Esophagus muscularis mucosa (tissue), 4 donors: ENCODE data around the gene TMEM271. TPM values are rescaled to one million over a fixed set of nuclear protein-coding genes. Genes with fewer than 3 reads are reported as not detected.

Source experiments
- DNase-seq: peaks from one replicate; pipeline ENCODE4 v3.0.0-alpha.2; 2017; ENCODE audit errors: extremely low spot score
- H3K27ac ChIP-seq, 4 donors: fragments of 200-600 bp; sonication (generic); replicated peaks in 1 of 4; 1 replicate in 3 of 4; 2 replicates in 1 of 4; pipeline ENCODE4 v1.5.1; 2016 to 2019; ENCODE audit warnings: mild to moderate bottlenecking in 1 of 4
- H3K27me3 ChIP-seq, 4 donors: fragments of 200-600 bp; sonication (generic); one replicate each; pipeline versions ENCODE4 v1.5.1 to v1.6.0; 2016 to 2019
- H3K36me3 ChIP-seq, 4 donors: fragments of 200-600 bp; sonication (generic); one replicate each; pipeline ENCODE4 v1.5.1; 2016 to 2019
- H3K4me1 ChIP-seq, 4 donors: fragments of 200-600 bp; sonication (generic); one replicate each; pipeline ENCODE4 v1.5.1; 2016 to 2019
- H3K4me3 ChIP-seq, 4 donors: fragments of 200-600 bp; sonication (generic); 1 replicate in 2 of 4; 2 replicates in 2 of 4; pipeline ENCODE4 v1.5.1; 2016 to 2019; ENCODE audit warnings: mild to moderate bottlenecking in 4 of 4, moderate library complexity in 1 of 4
- H3K9me3 ChIP-seq, 4 donors: fragments of 200-600 bp; sonication (generic); 1 replicate in 3 of 4; 2 replicates in 1 of 4; pipeline ENCODE4 v1.5.1; 2016 to 2019
- EP300 ChIP-seq: sonication (generic); formaldehyde crosslinking; IDR thresholded peaks from one replicate; pipeline ENCODE4 v1.6.1; 2017; ENCODE audit warnings: antibody characterized with exemption
- POLR2A ChIP-seq: fragments of 450-650 bp; IDR thresholded peaks from one replicate; pipeline ENCODE4 v1.6.1; 2017; ENCODE audit warnings: antibody characterized with exemption, moderate library complexity, mild to moderate bottlenecking, low read depth
- POLR2AphosphoS5 ChIP-seq, 2 donors: sonication (generic); formaldehyde crosslinking; IDR thresholded peaks; one replicate each; pipeline ENCODE4 v1.6.1; 2017; ENCODE audit warnings: antibody characterized with exemption in 2 of 2
- WGBS: methylation state at CpG from one replicate; pipeline ENCODE4 v1.1.5; 2018; 5-methylcytosine and 5-hydroxymethylcytosine counted together
- intact Hi-C: fragments of 100-400 bp; cut with DNase I; formaldehyde crosslinking; loops from one replicate; pipeline ENCODE4 v1.15.1; 2023
- total RNA-seq, 4 donors: library from RNA; depleted of rRNA; stranded (reverse); fragments of >200 nt; gene quantifications; one replicate each; pipeline versions ENCODE4 v1.1.0 to v1.2.1, GENCODE V29; 2016
- TF ChIP-seq, protein P1 (sequence below), 3 experiments: fragments of 200-600 bp in 2 of 3; fragments of 450-650 bp in 1 of 3; sonication (generic) in 2 of 3; IDR thresholded peaks; one replicate each; pipeline ENCODE4 v1.5.1; 2017 to 2019; ENCODE audit warnings: antibody characterized with exemption in 3 of 3, mild to moderate bottlenecking in 2 of 3, moderate library complexity in 1 of 3

The TMEM271 gene
- total RNA-seq, 4 donors from 2014 or later = 0.19 to 0.34 TPM; not detected in 2

DNA sequence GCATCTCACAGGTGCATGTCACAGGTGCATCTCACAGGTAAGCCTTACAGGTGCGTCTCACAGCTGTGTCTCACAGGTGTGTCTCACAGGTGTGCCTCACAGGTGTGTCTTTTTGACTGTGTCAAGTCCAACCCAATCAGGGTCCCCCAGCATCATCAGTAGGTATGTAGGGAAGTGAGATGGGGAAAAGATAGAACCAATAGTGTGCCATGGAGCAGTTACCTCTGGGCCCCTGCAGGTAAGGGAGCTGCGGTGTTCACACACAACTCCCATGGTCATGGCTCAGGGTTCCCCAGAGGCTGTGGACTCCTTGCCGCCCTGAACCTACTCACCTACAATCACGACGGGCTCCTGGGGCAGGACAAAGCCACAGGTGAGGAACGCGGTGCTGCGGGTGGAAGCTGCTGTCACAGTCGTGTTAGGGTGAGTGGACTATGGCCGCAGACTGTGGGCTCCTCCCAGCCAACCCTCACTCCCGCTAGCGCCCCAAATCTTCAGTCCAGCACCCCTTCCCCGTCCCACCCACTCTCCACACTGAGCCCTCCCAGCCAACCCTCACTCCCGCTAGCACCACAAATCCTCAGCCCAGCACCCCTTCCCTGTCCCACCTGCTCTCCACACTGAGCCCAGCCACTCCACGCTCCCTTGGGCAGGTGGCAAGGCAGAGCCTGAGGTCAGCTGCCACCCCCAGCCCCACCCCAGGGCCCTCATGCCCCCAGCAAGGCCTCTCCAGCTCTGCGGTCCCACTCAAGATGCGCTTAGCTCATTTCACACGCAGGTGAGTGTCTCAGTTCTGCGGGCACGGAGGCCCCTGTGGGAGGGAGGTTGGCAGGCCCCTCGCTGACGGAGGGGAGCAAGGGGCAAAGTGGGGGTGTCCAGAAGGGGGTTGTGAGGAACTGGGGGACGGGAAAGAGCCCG, 47.2 kb upstream of the TMEM271 start:
- Histone ChIP-seq H3K27ac (no peak overlapping the region), H3K4me1 (no peaks in the 10 kb centered on the region), H3K36me3 (no peaks in the 10 kb centered on the region), H3K4me3 (no peak overlapping the region), H3K9me3 (no peaks in the 10 kb centered on the region), H3K27me3 (peaks cover 0 to 73% (median 0%) of the 10 kb centered on the region in 4 donors)
- no peak for TF ChIP-seq POLR2AphosphoS5 (IDR thresholded peaks at IDR 0.05)
- TF ChIP-seq EP300 = no peak
- no peak for TF ChIP-seq POLR2A
- TF ChIP-seq, protein P1, sequence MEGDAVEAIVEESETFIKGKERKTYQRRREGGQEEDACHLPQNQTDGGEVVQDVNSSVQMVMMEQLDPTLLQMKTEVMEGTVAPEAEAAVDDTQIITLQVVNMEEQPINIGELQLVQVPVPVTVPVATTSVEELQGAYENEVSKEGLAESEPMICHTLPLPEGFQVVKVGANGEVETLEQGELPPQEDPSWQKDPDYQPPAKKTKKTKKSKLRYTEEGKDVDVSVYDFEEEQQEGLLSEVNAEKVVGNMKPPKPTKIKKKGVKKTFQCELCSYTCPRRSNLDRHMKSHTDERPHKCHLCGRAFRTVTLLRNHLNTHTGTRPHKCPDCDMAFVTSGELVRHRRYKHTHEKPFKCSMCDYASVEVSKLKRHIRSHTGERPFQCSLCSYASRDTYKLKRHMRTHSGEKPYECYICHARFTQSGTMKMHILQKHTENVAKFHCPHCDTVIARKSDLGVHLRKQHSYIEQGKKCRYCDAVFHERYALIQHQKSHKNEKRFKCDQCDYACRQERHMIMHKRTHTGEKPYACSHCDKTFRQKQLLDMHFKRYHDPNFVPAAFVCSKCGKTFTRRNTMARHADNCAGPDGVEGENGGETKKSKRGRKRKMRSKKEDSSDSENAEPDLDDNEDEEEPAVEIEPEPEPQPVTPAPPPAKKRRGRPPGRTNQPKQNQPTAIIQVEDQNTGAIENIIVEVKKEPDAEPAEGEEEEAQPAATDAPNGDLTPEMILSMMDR (IDR thresholded peaks at IDR 0.05) = no peak
- intact Hi-C loops = no loop called here
- DNase-seq = no peak
- WGBS = 83% methylated on average over 24 of the region's 24 CpGs

DNA sequence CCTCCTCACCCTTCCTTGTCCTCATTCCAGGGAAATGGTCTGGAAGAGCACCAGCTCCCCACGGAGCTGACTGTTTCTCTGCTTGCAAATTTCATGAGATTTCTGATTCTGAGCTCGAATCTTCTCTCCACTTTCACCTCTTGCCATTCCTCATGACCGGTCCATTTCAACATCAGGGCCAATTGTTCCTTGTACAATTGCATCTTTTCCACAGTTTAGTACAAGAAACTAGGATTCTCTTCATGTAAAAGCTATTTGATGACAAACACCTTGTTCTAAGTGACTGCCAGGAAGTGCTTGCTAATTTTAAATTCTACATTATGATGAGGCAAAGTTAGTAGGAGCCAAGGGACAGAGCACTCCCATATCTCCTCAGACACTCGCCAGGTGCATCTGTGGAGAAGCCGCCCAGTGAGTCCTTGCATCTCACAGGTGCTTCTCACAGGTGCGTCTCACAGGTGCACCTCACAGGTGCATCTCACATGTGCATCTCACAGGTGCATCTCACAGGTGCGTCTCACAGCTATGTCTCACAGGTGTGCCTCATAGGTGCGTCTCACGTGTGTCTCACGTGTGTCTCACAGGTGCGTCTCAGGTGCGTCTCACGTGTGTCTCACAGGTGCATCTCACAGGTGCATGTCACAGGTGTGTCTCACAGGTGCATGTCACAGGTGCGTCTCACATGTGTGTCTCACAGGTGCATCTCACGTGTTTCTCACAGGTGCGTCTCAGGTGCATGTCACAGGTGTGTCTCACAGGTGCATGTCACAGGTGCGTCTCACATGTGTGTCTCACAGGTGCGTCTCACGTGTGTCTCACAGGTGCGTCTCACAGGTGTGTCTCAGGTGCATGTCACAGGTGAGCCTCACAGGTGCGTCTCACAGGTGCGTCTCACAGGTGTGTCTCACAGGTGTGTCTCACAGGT, 46.2 kb upstream of the TMEM271 start:
- no peaks in the 10 kb centered on the region for H3K4me1 ChIP-seq
- no peak overlapping the region for H3K4me3 ChIP-seq
- TF ChIP-seq EP300 (no peak), POLR2AphosphoS5 (IDR thresholded peaks at IDR 0.05) (no peak), POLR2A (no peak)
- TF ChIP-seq, protein P1 (IDR thresholded peaks at IDR 0.05) = no peak
- no peaks in the 10 kb centered on the region for H3K9me3 ChIP-seq
- 83% methylated on average over 22 of the region's 22 CpGs for WGBS
- no peak overlapping the region for H3K27ac ChIP-seq
- no peak for DNase-seq
- intact Hi-C loops = no loop called here
- peaks cover 0 to 79% (median 0%) of the 10 kb centered on the region in 4 donors for H3K27me3 ChIP-seq
- H3K36me3 ChIP-seq = no peaks in the 10 kb centered on the region

DNA sequence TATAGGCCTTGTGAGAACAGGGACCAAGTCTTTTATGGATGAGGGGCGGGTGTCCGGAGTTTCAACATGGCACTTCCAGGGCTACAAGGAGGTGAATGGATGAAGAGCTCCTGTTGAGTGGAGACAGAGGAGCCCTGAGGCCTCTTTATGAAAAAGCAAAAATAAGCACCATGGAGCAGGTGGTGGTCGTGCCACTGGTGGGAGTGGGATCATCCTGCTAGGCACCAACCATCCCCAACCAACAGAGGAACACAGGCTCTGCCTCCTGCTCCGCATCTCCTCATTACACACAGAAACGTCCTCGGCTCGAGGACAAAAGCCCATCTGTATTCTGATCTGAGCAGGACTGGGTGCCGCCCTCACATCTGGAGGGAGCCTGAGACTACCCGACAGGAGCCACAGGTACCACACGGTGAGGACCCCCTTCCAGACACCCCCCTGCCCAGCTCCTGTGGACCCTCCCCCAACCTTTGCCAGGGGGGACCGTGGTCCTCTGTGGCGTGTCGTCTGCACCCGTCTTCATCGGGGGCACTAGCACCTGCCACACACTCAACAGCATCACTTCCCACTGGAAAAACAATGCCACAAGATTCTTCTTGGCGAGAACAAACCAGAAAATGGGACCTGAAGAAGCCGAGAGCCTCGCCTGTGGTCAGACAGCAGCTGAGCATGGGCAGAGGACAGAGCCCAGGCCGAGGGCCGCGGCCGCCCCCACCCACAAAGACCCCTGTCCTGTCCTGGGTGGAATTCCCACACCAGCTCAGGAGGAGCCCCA, 45.4 kb upstream of the TMEM271 start:
- WGBS = 87% methylated on average over 21 of the region's 22 CpGs
- intact Hi-C loops = no loop called here
- no peak overlapping the region for H3K4me3 ChIP-seq
- H3K9me3 ChIP-seq = no peaks in the 10 kb centered on the region
- H3K36me3 ChIP-seq = no peaks in the 10 kb centered on the region
- no peaks in the 10 kb centered on the region for H3K4me1 ChIP-seq
- DNase-seq = no peak
- no peak overlapping the region for H3K27ac ChIP-seq
- TF ChIP-seq POLR2AphosphoS5 (IDR thresholded peaks at IDR 0.05) = no peak
- TF ChIP-seq, protein P1 (IDR thresholded peaks at IDR 0.05) = no peak
- no peak for TF ChIP-seq POLR2A
- TF ChIP-seq EP300 = no peak
- peaks cover 0 to 83% (median 0%) of the 10 kb centered on the region in 4 donors for H3K27me3 ChIP-seq

DNA sequence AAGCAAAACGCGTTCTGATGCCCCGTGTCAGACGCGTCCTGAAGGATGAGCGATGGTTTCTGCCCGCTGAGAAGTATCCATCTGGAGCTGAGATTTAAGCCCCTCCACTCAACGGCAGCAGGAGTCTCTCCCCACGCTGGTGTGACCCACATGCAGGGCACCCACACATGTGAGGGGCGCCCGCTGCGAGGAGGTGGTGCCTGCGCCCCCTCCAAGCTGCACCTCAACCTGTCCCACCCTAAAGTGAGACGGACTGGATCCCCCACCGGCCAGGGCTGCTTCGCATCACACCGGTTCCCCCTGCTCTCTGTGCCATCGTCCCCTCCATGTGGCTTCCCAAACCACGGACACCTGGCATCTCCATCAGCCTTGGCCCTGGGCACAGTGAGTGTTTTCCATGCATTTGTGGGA, 44.8 kb upstream of the TMEM271 start:
- 91% methylated on average over 5 of the region's 19 CpGs for WGBS
- intact Hi-C loops = no loop called here
- no peaks in the 10 kb centered on the region for H3K4me1 ChIP-seq
- DNase-seq = no peak
- no peaks in the 10 kb centered on the region for H3K36me3 ChIP-seq
- H3K4me3 ChIP-seq = no peak overlapping the region
- no peaks in the 10 kb centered on the region for H3K9me3 ChIP-seq
- H3K27ac ChIP-seq = no peak overlapping the region
- H3K27me3 ChIP-seq = peaks cover 0 to 78% (median 0%) of the 10 kb centered on the region in 4 donors
- TF ChIP-seq EP300 = no peak
- TF ChIP-seq, protein P1 (IDR thresholded peaks at IDR 0.05) = no peak
- TF ChIP-seq POLR2AphosphoS5 (IDR thresholded peaks at IDR 0.05) = no peak
- TF ChIP-seq POLR2A = no peak
